Left renal cortex interstitium (tissue), 4 donors: ENCODE measurements around the gene TAS2R38. TPM values are rescaled to one million over a fixed set of nuclear protein-coding genes. Genes with fewer than 3 reads are reported as not detected.
"Not testable (repeated sequence)": the region's sequence is repeated elsewhere in the genome, so short reads cannot be mapped to it uniquely, and the experiment has no call there.

Experiments
- DNase-seq, 4 donors: peaks; one replicate each; pipeline ENCODE4 v3.0.0-alpha.2; 2013; ENCODE audit warnings: low read depth in 4 of 4, low spot score in 2 of 4, missing footprints in 1 of 4
- polyA plus RNA-seq, 4 donors: library from polyadenylated mRNA; unstranded; fragments of 120-200 nt; gene quantifications; one replicate each; pipeline ENCODE4 v1.2.1, GENCODE V29; 2013; ENCODE audit not compliant: insufficient read length in 4 of 4

Gene TAS2R38
- polyA plus RNA-seq: not detected

GRCh38 chr7:141973673-141974072, at the start of gene TAS2R38:
TSS of gene TAS2R38 (minus strand) at chr7:141973773. CDS start at chr7:141973689, 84 bp downstream.
- DNase-seq: no peak

GRCh38 chr7:142018154-142018553, 44.6 kb upstream of the TAS2R38 start:
- DNase-seq: no peak

GRCh38 chr7:142017451-142017850, 43.9 kb upstream of the TAS2R38 start:
- DNase-seq: no peak

GRCh38 chr7:142012825-142013511, 39.4 kb upstream of the TAS2R38 start:
- DNase-seq: no peak

GRCh38 chr7:142010952-142011548, 37.5 kb upstream of the TAS2R38 start:
- no peak for DNase-seq

GRCh38 chr7:142009187-142009586, 35.6 kb upstream of the TAS2R38 start:
- no peak for DNase-seq

GRCh38 chr7:142006577-142006976, 33.0 kb upstream of the TAS2R38 start:
- DNase-seq: no peak

- no peak for DNase-seq
Observed at GRCh38 chr7:142002179-142002578, 28.6 kb upstream of the TAS2R38 start.

GRCh38 chr7:142001163-142001874, 27.7 kb upstream of the TAS2R38 start:
- DNase-seq: no peak

- DNase-seq: no peak
Observed at GRCh38 chr7:142000244-142000643, 26.7 kb upstream of the TAS2R38 start.

GRCh38 chr7:141999058-141999623, 25.6 kb upstream of the TAS2R38 start:
- no peak for DNase-seq

- DNase-seq: no peak
Observed at GRCh38 chr7:141993354-141993753, 19.8 kb upstream of the TAS2R38 start.

- DNase-seq: no peak
Observed at GRCh38 chr7:141992688-141993087, 19.1 kb upstream of the TAS2R38 start.

- DNase-seq: no peak
Observed at GRCh38 chr7:141992156-141992555, 18.6 kb upstream of the TAS2R38 start.

- no peak for DNase-seq
Observed at GRCh38 chr7:141991140-141991539, 17.6 kb upstream of the TAS2R38 start.

- no peak for DNase-seq
Observed at GRCh38 chr7:141990011-141990725, 16.6 kb upstream of the TAS2R38 start.

GRCh38 chr7:141987803-141988202, 14.2 kb upstream of the TAS2R38 start:
- not testable (repeated sequence) for DNase-seq

GRCh38 chr7:141986923-141987322, 13.3 kb upstream of the TAS2R38 start:
- no peak for DNase-seq

- DNase-seq: not testable (repeated sequence)
Observed at GRCh38 chr7:141985926-141986325, 12.4 kb upstream of the TAS2R38 start.

- no peak for DNase-seq
Observed at GRCh38 chr7:141979568-141979967, 6.0 kb upstream of the TAS2R38 start.

GRCh38 chr7:141978351-141978750, 4.8 kb upstream of the TAS2R38 start:
- no peak for DNase-seq
